K562 treated with DMSO at 1 percent for 24 hours (cell line): ENCODE results near the gene RALGPS1. TPM values are rescaled to one million over a fixed set of nuclear protein-coding genes. Genes with fewer than 3 reads are reported as not detected.

Source experiments
- total RNA-seq: library from RNA; unstranded; fragments of 300-600 nt; gene quantifications from 2 replicates; pipeline ENCODE4 v1.2.3, GENCODE V29; 2022; ENCODE audit warnings: low read depth; ENCODE audit not compliant: insufficient read depth

The RALGPS1 gene, protein sequence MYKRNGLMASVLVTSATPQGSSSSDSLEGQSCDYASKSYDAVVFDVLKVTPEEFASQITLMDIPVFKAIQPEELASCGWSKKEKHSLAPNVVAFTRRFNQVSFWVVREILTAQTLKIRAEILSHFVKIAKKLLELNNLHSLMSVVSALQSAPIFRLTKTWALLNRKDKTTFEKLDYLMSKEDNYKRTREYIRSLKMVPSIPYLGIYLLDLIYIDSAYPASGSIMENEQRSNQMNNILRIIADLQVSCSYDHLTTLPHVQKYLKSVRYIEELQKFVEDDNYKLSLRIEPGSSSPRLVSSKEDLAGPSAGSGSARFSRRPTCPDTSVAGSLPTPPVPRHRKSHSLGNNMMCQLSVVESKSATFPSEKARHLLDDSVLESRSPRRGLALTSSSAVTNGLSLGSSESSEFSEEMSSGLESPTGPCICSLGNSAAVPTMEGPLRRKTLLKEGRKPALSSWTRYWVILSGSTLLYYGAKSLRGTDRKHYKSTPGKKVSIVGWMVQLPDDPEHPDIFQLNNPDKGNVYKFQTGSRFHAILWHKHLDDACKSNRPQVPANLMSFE
- 2.3 and 2.6 TPM in 2 replicates for total RNA-seq

DNA sequence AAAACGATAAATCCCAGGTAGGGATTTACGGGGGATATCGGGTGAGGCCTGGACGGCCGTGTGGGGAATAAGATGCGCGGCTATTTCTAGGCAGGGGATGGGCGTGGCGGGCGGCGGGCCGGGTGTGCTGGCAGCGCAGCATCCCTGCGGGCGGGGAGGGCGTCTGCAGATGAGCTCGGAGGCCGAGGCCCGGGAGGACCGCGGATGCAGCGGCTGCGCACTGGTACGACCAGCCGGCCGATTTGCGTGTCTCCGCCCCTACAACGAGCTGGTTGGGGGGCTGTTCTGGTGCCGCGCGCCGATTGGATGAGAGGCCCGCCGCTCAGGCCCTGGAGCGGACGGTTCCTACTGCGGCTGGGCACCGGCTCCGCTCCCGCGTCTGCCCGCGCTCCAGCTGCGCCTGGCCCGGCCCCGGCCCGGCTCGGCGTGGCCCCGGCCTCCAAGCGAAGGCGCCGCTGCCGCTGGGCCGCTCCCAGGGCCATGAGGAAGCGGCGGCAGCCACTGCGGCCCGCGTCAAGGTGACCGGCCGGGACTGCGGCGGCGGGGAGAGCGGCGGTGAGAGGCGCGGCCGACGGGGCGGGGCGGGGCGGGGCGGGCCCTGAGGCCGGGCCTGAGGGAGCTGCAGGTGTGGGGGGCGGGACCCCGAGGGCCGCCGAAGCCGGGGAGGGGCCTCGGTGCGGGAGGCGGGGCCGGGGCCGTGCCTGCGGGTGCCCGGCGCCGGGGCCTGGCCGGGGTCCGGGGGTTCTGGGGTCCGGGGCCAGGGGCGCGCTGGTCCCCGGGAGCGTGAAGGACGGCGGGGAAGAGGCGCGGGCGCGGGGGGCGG lies at the start of gene RALGPS1:
TSS of gene RALGPS1 (plus strand) at position 325 of the 823 bp plus-strand sequence. CDS start 47,508 bp downstream, outside the sequence.

DNA sequence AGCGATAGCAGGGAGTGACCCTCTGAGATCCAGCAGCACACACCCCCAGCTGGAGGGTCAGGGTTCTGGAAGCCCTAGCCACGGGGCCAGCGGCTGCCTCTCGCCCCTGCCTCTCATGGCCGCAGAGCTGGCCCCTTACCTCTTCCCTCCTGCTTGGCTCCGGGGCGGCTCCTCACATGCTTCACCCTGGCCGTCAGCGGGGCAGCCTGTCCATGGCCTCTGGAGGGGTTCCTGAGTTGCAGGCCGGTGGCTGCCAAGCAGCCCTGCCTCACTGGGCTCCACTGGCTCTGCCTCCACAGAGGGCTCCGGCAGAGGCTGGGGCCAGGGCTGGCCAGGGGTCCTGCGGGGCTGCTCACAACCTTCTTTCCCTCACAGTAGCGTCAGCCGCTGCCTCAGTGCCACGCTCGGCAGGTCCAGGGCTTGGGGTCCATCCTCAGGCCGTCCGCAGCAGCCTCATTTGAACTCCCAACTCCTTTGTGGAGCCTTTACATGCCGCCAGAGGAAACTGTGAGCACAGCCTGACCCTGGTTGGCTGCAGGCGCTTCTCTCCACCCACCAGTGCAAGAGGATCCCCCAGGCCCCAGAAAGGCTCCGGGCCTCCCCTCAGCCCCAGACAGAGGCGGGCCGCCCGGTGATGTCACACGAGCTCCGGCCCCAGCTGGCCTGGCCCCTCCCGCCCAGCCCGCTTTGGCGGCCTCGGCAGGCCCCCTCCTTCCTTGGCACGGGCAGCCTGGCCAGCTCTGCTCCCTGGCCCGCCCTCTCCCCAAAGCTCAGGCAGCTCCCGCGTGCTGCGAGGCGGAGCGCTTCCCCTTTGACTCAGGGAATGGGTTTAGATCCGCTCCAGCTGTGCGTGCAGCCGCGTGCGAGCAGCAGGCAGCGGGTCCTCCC lies 207.8 kb downstream of the RALGPS1 start, which contains the start of gene ANGPTL2:
TSS of gene ANGPTL2 (minus strand) at position 460 of the 888 bp plus-strand sequence. CDS start 13,904 bp downstream, outside the sequence.

DNA sequence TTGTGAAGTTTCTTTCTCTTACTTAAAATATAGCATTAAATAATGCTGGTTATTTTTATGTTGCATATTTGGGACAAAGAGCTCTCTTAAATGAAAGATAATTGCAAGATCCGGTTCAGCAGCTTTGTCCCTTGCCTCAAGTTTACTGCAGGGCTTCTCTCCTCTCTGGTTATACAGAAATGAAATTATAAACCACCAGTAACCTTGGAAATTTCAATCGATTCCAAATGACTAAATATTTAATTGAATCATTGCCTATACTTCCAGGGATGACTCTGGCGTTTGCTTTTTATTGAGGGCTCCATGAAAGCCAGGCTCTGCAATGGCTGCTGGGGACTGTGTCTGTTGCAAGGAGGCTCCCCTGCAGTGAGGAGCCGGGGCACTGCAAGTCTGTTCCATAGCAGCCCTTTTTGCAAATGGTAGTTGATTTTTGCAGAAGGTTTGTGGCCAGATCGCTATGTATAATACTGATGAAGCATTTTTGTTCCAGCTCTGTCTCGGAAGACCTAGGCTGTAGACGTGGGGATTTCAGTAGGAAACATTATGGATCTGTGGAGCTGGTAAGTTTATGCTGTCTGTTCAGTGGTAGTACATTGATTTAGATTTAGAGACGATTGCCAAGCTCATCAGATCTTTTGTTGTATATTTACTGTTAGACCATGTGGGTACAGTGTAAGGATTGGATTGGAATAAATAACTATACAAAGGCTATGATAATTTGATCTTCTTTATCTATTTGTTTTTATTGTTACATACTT lies 350.1 kb downstream of the RALGPS1 start, which contains the start of gene GARNL3:
TSS of gene GARNL3 (plus strand) at position 313 of the 758 bp plus-strand sequence. CDS start at position 417, 104 bp downstream.

Other genes with a start within 250 kb of the RALGPS1 start
- gene ZBTB43, start 109.7 kb upstream of the RALGPS1 start, total RNA-seq = 5.0 and 5.4 TPM in 2 replicates
- 7.3 and 7.7 TPM in 2 replicates for gene ZBTB34, start 54.1 kb upstream of the RALGPS1 start, total RNA-seq
- not detected in 2 replicates for gene ANGPTL2, start 207.9 kb downstream of the RALGPS1 start, total RNA-seq